ENCODE results near the gene ING1. TPM values are rescaled to one million over a fixed set of nuclear protein-coding genes. Genes with fewer than 3 reads are reported as not detected.

Gene ING1
- total RNA-seq, 1 donor from 2014 or later: 9.7 TPM

DNA sequence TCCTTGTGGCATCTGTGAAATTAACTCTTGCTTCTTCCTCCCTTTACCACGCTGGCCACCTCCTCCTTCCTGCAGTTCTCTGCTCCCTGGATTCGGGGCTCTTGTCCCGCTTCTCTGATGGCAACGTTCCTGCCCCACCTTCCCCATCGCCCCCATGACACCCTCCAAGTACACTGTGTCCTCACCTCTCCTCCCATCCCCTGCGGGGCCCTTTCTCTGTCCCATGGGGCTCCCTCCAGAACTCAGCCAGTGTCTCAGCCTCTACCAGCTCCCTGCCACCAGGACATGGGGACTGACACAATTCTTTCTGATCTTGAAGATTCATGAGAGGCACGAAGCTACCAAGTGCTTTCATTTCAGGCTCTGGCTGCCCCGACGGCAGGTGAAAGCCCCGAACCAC, 16.7 kb upstream of the ING1 start:
- Histone ChIP-seq H3K4me3 (no peak overlapping the region), H3K27me3 (ENCODE audit: low read depth) (no peaks in the 10 kb centered on the region), H3K4me1 (peaks cover 14% of the 10 kb centered on the region), H3K36me3 (peaks cover 84% of the 10 kb centered on the region), H3K9me3 (no peaks in the 10 kb centered on the region), H3K27ac (no peak overlapping the region)
- DNase-seq: no peak
- intact Hi-C loops (cut with DNase I): no loop called here
- ATAC-seq: no peak
- TF ChIP-seq, protein P1, sequence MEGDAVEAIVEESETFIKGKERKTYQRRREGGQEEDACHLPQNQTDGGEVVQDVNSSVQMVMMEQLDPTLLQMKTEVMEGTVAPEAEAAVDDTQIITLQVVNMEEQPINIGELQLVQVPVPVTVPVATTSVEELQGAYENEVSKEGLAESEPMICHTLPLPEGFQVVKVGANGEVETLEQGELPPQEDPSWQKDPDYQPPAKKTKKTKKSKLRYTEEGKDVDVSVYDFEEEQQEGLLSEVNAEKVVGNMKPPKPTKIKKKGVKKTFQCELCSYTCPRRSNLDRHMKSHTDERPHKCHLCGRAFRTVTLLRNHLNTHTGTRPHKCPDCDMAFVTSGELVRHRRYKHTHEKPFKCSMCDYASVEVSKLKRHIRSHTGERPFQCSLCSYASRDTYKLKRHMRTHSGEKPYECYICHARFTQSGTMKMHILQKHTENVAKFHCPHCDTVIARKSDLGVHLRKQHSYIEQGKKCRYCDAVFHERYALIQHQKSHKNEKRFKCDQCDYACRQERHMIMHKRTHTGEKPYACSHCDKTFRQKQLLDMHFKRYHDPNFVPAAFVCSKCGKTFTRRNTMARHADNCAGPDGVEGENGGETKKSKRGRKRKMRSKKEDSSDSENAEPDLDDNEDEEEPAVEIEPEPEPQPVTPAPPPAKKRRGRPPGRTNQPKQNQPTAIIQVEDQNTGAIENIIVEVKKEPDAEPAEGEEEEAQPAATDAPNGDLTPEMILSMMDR (IDR thresholded peaks at IDR 0.05): no peak

DNA sequence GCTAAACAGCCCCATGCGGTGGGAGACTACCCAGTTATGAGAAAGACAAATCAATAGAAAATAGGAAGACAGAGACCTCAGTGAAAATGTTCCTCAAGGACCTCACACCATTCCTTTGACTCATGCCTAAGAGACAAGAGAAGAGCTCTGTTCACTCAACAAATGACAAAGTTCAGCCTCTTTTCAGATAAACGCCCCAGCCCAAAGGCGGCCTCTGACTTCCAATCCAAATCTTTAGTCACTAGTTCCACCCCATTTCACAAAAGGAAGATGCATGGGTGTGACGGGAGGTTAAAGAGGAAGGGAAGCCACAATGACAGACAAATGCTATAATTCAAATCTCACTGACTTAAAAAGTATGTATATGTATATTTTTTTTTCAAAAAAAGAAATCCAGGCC, 15.7 kb upstream of the ING1 start:
- H3K4me1 ChIP-seq: peaks cover 24% of the 10 kb centered on the region
- no peak overlapping the region for H3K4me3 ChIP-seq
- TF ChIP-seq, protein P1 (IDR thresholded peaks at IDR 0.05): no peak
- H3K27me3 ChIP-seq (ENCODE audit: low read depth): no peaks in the 10 kb centered on the region
- peaks cover 91% of the 10 kb centered on the region for H3K36me3 ChIP-seq
- peak overlapping the region; percentile 58 for H3K27ac ChIP-seq
- intact Hi-C loops (cut with DNase I): no loop called here
- ATAC-seq (peak; percentile 58 to 60), DNase-seq (no peak)
- no peaks in the 10 kb centered on the region for H3K9me3 ChIP-seq

DNA sequence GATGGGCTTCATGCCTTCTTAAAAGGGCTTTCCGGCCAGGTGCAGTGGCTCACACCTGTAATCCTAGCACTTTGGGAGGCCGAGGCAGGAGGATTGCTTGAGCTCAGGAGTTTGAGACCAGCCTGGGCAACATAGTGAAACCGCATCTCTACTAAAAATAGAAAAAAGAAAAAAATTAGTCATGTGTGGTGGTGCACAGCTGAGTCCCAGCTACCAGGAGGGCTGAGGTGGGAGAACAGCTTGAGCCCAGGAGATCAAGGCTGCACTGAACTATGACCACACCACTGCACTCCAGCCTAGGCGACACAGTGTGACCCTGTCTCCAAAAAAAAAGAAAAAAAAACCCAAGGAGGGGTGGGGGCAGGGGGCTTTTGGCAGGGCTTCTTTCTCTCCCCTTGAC, 14.8 kb upstream of the ING1 start:
- intact Hi-C loops (cut with DNase I): no loop called here
- H3K27ac ChIP-seq: peak overlapping the region; percentile 58
- peaks cover 31% of the 10 kb centered on the region for H3K4me1 ChIP-seq
- H3K36me3 ChIP-seq: peaks cover 90% of the 10 kb centered on the region
- DNase-seq (no peak), ATAC-seq (no peak)
- H3K4me3 ChIP-seq: no peak overlapping the region
- TF ChIP-seq, protein P1 (IDR thresholded peaks at IDR 0.05): no peak
- no peaks in the 10 kb centered on the region for H3K9me3 ChIP-seq
- H3K27me3 ChIP-seq (ENCODE audit: low read depth): no peaks in the 10 kb centered on the region

DNA sequence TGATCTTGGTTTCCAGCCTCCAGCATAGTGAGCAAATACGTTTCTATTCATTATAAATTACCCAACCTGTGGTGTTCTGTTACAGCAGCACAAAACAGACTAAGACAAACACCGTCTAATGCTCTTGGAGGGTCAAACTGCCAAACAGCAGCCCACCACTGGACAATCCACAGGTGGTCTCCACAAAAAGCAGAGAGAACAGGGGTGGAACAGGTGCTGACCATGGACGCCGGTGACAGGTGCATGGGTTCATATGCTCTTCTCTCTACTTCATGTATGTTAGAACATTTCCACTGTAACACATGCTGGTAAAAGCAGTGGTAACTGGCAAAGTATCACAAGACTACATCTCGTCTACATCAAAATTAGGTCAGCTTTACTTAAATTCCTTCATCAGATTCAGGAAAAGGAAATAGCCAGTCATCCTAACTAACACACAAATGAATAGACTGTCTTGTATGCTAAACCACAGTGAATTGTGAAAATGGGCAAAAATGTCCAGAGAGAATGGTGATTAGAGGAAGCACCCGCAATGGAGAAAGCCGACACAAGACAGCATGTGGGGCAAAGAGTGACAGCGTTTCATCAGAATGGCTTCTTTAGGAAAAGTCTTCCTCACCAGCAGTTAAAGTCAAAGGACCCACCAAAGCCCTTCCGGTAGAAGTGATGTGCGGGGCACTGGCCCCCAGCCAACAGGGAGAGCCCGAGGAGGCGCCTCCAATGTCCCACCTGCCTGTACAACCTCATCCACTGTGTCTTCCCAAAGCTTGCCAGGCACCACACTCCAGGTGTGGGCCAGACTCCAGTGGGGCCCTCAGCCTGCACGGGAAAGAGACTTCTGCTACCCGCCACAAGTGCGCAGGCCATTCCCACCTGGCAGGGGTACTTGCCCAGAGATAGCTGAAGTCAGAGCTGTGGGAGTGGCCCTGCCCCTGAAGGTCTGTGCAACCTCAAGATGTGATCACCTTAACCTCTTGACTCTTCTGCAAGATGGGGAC, 14.1 kb upstream of the ING1 start:
- Histone ChIP-seq H3K4me3 (no peak overlapping the region), H3K4me1 (peaks cover 39% of the 10 kb centered on the region), H3K9me3 (no peaks in the 10 kb centered on the region), H3K27me3 (ENCODE audit: low read depth) (no peaks in the 10 kb centered on the region), H3K36me3 (peaks cover 91% of the 10 kb centered on the region), H3K27ac (peak overlapping the region; percentile 58)
- TF ChIP-seq, protein P1 (IDR thresholded peaks at IDR 0.05): no peak
- intact Hi-C loops (cut with DNase I): no loop called here
- DNase-seq (no peak), ATAC-seq (peak; percentile 57 to 75)

DNA sequence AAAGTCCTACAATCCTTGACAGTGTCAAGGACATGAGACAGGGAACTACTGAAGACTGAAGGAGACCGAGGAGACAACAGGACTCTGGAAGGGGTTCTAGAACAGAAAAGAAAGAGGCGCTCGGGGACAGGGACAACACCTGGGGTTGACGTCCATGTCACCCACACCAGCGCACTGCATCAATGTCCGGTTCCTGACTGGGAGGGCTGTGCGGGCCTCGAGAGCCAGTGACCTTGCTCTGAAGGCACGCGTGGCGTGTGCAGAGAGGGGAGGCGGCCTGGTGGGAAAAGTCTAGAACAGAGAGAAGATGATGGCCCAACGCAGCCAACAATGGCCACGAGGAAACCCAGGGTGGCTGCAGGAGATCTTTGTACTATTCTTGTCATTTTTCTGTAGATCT, 13.3 kb upstream of the ING1 start:
- Histone ChIP-seq H3K9me3 (no peaks in the 10 kb centered on the region), H3K4me1 (peaks cover 46% of the 10 kb centered on the region), H3K27ac (no peak overlapping the region), H3K27me3 (ENCODE audit: low read depth) (no peaks in the 10 kb centered on the region), H3K36me3 (peaks cover 83% of the 10 kb centered on the region), H3K4me3 (no peak overlapping the region)
- TF ChIP-seq, protein P1 (IDR thresholded peaks at IDR 0.05): no peak
- intact Hi-C loops (cut with DNase I): no loop called here
- DNase-seq (no peak), ATAC-seq (no peak)

All from lower lobe of right lung (tissue), 2 donors.